DND-41 (cell line): Measurements from ENCODE around the gene SLAIN1.

Source experiments
- EZH2 ChIP-seq: IDR thresholded peaks from 3 replicates; pipeline ENCODE4 v1.6.1; 2012; ENCODE audit warnings: borderline replicate concordance, low read depth, mild to moderate bottlenecking, moderate library complexity, low read length, inconsistent platforms; ENCODE audit not compliant: severe bottlenecking
- TF ChIP-seq, protein P1 (sequence below): IDR thresholded peaks from 2 replicates; pipeline ENCODE4 v1.5.1; 2012; ENCODE audit warnings: borderline replicate concordance, low read length, moderate library complexity, mild to moderate bottlenecking; ENCODE audit not compliant: poor library complexity, severe bottlenecking; ENCODE audit errors: extremely low read depth

DNA sequence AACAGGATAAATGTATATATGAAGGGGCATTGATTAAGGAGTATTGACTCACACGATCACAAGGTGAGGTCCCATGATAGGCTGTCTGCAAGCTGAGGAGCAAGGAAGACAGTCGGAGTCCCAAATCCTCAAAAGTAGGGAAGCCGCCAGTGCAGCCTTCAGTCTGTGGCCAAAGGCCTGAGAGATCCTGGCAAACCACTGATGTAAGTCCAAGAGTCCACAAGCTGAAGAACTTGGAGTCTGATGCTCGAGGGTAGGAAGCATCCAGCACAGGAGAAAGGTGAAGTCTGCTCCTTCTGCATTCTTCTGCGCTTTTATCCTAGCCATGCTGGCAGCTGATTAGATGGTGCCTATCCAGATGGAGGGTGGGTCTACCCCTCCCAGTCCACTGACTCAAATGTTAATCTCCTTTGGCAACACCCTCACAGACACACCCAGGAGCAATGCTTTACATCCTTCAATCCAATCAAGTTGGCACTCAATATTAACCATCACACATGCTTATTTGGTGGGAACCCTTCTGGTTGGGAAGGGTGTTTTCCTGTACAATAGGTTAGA, 55.1 kb downstream of the SLAIN1 start:
- TF ChIP-seq, protein P1, sequence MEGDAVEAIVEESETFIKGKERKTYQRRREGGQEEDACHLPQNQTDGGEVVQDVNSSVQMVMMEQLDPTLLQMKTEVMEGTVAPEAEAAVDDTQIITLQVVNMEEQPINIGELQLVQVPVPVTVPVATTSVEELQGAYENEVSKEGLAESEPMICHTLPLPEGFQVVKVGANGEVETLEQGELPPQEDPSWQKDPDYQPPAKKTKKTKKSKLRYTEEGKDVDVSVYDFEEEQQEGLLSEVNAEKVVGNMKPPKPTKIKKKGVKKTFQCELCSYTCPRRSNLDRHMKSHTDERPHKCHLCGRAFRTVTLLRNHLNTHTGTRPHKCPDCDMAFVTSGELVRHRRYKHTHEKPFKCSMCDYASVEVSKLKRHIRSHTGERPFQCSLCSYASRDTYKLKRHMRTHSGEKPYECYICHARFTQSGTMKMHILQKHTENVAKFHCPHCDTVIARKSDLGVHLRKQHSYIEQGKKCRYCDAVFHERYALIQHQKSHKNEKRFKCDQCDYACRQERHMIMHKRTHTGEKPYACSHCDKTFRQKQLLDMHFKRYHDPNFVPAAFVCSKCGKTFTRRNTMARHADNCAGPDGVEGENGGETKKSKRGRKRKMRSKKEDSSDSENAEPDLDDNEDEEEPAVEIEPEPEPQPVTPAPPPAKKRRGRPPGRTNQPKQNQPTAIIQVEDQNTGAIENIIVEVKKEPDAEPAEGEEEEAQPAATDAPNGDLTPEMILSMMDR, result no peak
- no peak for TF ChIP-seq EZH2
